BLaER1 (cell line): ENCODE results near the gene ANKRD27.

Source experiments
- H3K27ac ChIP-seq: shearing (Covaris generic); formaldehyde crosslinking; 2 replicates; pipeline ENCODE4 v1.8.1; 2022
- H3K27me3 ChIP-seq: shearing (Covaris generic); formaldehyde crosslinking; 2 replicates; pipeline ENCODE4 v1.8.1; 2022
- H3K36me3 ChIP-seq: shearing (Covaris generic); formaldehyde crosslinking; 2 replicates; pipeline ENCODE4 v1.8.1; 2022
- H3K4me1 ChIP-seq: shearing (Covaris generic); formaldehyde crosslinking; 2 replicates; pipeline ENCODE4 v1.8.1; 2022
- H3K4me2 ChIP-seq: shearing (Covaris generic); formaldehyde crosslinking; 2 replicates; pipeline ENCODE4 v1.8.1; 2022
- H3K4me3 ChIP-seq: shearing (Covaris generic); formaldehyde crosslinking; 2 replicates; pipeline ENCODE4 v1.8.1; 2022
- H3K9ac ChIP-seq: shearing (Covaris generic); formaldehyde crosslinking; 2 replicates; pipeline ENCODE4 v1.8.1; 2022
- H3K9me3 ChIP-seq: shearing (Covaris generic); formaldehyde crosslinking; 2 replicates; pipeline ENCODE4 v1.8.1; 2022
- H4K20me1 ChIP-seq: shearing (Covaris generic); formaldehyde crosslinking; 2 replicates; pipeline ENCODE4 v1.8.1; 2022
- Cebpa-rat ChIP-seq: shearing (Covaris generic); IDR thresholded peaks from 2 replicates; pipeline ENCODE4 v1.8.1; 2022

Gene ANKRD27

DNA sequence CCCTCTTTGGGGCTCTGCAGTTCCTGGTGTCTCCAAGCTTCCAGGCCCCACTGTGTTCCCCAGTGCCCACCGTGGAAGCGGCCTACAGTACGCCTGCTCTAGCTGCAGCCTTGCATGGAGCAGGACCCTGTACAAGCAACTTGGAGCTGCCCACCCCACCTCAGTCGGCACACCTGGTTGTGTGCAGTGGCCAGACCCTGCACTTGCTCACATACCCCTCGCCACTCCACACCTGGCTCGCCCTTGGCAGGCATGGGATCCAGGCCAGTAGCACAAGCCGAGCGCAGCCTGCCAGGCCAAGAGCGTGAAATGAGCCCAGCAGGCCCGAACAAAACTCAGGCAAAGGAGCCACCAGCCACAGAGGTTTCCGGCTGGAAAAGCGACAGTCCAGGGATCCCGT, 36.4 kb downstream of the ANKRD27 start:
- no peak overlapping the region for H3K9ac ChIP-seq
- peaks cover 98% of the 10 kb centered on the region for H3K36me3 ChIP-seq
- peaks cover 6% of the 10 kb centered on the region for H3K9me3 ChIP-seq
- no peaks in the 10 kb centered on the region for H3K4me1 ChIP-seq
- no peak for TF ChIP-seq Cebpa-rat
- H3K27me3 ChIP-seq = no peaks in the 10 kb centered on the region
- H4K20me1 ChIP-seq = peaks cover 13% of the 10 kb centered on the region; the same call in 1 of the 2 replicates
- H3K4me3 ChIP-seq = no peak overlapping the region
- H3K4me2 ChIP-seq = no peak overlapping the region
- H3K27ac ChIP-seq = no peak overlapping the region

- Histone ChIP-seq H4K20me1 (peaks cover 13% of the 10 kb centered on the region; the same call in 1 of the 2 replicates), H3K36me3 (peaks cover 98% of the 10 kb centered on the region), H3K4me2 (no peak overlapping the region), H3K9ac (no peak overlapping the region), H3K27ac (no peak overlapping the region), H3K4me3 (no peak overlapping the region), H3K4me1 (no peaks in the 10 kb centered on the region), H3K27me3 (no peaks in the 10 kb centered on the region), H3K9me3 (peaks cover 6% of the 10 kb centered on the region)
- TF ChIP-seq Cebpa-rat = no peak
These were observed 37.5 kb downstream of the ANKRD27 start for GRCh38 chr19:32637480-32637879.

- H3K27me3 ChIP-seq = no peaks in the 10 kb centered on the region
- H3K9me3 ChIP-seq = no peaks in the 10 kb centered on the region
- H3K4me2 ChIP-seq = no peak overlapping the region
- peaks cover 8% of the 10 kb centered on the region for H3K4me1 ChIP-seq
- no peak overlapping the region for H3K9ac ChIP-seq
- H4K20me1 ChIP-seq = peaks cover 28% of the 10 kb centered on the region
- no peak for TF ChIP-seq Cebpa-rat
- H3K4me3 ChIP-seq = no peak overlapping the region
- no peak overlapping the region for H3K27ac ChIP-seq
- H3K36me3 ChIP-seq = peaks cover 96% of the 10 kb centered on the region
These were observed 43.6 kb downstream of the ANKRD27 start for GRCh38 chr19:32631381-32631780.

- Histone ChIP-seq H3K27me3 (no peaks in the 10 kb centered on the region), H3K4me3 (no peak overlapping the region), H3K27ac (no peak overlapping the region), H3K9ac (no peak overlapping the region), H3K4me1 (peaks cover 15% of the 10 kb centered on the region), H4K20me1 (peaks cover 37% of the 10 kb centered on the region), H3K4me2 (no peak overlapping the region), H3K9me3 (no peaks in the 10 kb centered on the region), H3K36me3 (peaks cover 96% of the 10 kb centered on the region)
- no peak for TF ChIP-seq Cebpa-rat
These were observed 44.6 kb downstream of the ANKRD27 start for GRCh38 chr19:32630338-32630737.

DNA sequence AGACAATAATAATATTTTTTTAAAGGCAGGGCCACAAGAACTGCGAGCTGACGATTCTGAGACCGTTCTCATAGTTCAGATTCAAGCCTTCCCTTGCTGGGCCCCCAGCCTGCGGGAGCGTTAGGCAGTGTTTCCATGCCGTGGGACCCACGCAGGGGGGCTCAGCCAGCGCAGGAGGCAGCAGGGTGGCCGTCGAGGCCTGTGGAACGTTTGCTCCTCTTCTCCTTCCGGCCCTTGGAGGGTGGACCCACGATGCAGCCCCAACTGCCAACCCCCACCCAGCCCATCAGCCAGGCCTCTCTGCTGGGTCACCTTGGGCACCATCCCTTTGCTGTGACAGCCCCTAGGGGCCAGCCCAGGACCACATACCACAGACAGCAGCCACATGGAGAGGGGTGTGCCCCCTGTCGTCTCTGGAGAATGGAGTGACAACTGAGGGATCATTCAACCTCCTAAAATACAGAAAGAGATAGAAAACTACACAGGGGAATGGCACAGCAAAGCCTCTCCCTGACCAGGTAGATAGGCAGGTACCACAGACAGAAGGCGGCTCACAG, 47.2 kb downstream of the ANKRD27 start:
- Histone ChIP-seq H3K9me3 (no peaks in the 10 kb centered on the region), H3K36me3 (peaks cover 96% of the 10 kb centered on the region), H3K4me1 (peaks cover 15% of the 10 kb centered on the region), H3K9ac (no peak overlapping the region), H3K4me3 (no peak overlapping the region), H4K20me1 (peaks cover 39% of the 10 kb centered on the region), H3K27me3 (no peaks in the 10 kb centered on the region), H3K27ac (no peak overlapping the region), H3K4me2 (no peak overlapping the region)
- TF ChIP-seq Cebpa-rat = no peak

DNA sequence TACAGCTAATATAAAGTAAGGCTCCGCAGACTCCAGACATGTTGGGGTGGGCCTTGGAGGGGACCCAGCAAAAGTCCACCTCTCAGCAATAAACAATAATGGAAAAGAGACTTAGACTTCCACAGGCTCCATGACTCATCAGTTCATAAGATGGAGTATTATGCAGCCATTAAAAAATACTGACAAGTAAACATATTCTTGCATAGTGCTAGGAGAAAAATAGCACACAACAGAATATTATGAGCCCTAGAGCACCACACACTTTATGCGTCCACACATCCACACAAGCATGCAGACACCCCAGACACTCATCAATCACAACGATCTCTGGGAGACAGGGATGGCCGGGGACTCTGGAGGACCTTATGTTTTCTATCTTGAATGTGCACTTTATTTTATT, 48.0 kb downstream of the ANKRD27 start:
- no peak for TF ChIP-seq Cebpa-rat
- peaks cover 97% of the 10 kb centered on the region for H3K36me3 ChIP-seq
- no peaks in the 10 kb centered on the region for H3K27me3 ChIP-seq
- H3K9me3 ChIP-seq = no peaks in the 10 kb centered on the region
- no peak overlapping the region for H3K27ac ChIP-seq
- H4K20me1 ChIP-seq = peaks cover 45% of the 10 kb centered on the region
- H3K4me1 ChIP-seq = peaks cover 15% of the 10 kb centered on the region
- no peak overlapping the region for H3K9ac ChIP-seq
- peak overlapping the region; percentile 70 for H3K4me2 ChIP-seq
- no peak overlapping the region for H3K4me3 ChIP-seq

DNA sequence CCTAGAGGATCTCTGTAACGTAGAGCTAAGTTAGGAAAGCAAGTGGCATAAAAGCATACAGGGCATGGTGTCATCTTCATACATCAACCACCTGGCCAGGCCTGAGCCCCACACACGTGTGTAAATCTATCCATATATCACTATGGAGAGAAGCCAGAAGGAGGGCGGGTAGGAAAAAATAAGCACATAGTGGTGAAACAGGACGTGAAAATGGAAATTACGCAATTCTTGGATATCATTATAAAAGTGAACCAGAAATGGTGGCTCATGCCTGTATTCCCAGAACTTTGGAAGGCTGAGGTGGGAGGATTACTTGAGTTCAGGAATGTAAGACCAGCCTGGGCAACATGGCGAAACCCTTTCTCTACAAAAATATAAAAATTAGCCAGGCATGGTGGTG, 50.6 kb downstream of the ANKRD27 start:
- Histone ChIP-seq H3K9me3 (no peaks in the 10 kb centered on the region), H3K4me3 (no peak overlapping the region), H3K9ac (no peak overlapping the region), H3K36me3 (peaks cover 96% of the 10 kb centered on the region), H3K4me1 (peaks cover 15% of the 10 kb centered on the region), H3K4me2 (no peak overlapping the region), H4K20me1 (peaks cover 39% of the 10 kb centered on the region), H3K27me3 (no peaks in the 10 kb centered on the region), H3K27ac (no peak overlapping the region)
- peak; percentile 73 for TF ChIP-seq Cebpa-rat

DNA sequence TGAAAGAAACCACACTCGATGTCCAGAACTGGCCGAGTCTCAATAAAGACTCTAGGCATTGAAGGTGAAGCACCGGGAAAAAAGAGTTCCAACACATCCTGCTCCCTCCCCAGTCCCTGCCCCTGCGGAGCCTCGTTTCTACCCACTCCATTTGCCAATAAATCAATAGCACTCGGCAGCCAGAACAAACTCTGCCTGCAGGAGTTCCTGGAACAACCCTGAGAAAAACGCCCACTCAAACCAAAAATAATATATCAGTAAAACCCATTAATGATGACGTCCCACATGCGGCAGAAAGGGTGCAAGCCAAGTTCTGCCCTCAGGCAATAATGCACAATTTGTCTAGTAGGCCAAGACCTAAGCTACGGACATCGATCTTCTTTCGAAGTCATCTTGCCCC, 53.0 kb downstream of the ANKRD27 start:
- Histone ChIP-seq H3K36me3 (peaks cover 99% of the 10 kb centered on the region), H3K4me1 (peaks cover 13% of the 10 kb centered on the region), H3K9me3 (no peaks in the 10 kb centered on the region)

GRCh38 chr19:32619051-32619685, 55.8 kb downstream of the ANKRD27 start:
- Histone ChIP-seq H3K36me3 (peaks cover 99% of the 10 kb centered on the region), H3K9me3 (no peaks in the 10 kb centered on the region), H3K27me3 (no peaks in the 10 kb centered on the region), H3K9ac (no peak overlapping the region), H3K4me2 (no peak overlapping the region), H4K20me1 (peaks cover 12% of the 10 kb centered on the region; the same call in 1 of the 2 replicates), H3K4me3 (no peak overlapping the region), H3K27ac (no peak overlapping the region), H3K4me1 (no peaks in the 10 kb centered on the region)
- TF ChIP-seq Cebpa-rat = no peak

More for the DNA sequence above, 53.0 kb downstream of the ANKRD27 start:
- H3K27me3 ChIP-seq = no peaks in the 10 kb centered on the region
- peaks cover 24% of the 10 kb centered on the region for H4K20me1 ChIP-seq
- no peak overlapping the region for H3K27ac ChIP-seq
- H3K9ac ChIP-seq = no peak overlapping the region
- no peak overlapping the region for H3K4me2 ChIP-seq
- H3K4me3 ChIP-seq = no peak overlapping the region
- TF ChIP-seq Cebpa-rat = no peak

DNA sequence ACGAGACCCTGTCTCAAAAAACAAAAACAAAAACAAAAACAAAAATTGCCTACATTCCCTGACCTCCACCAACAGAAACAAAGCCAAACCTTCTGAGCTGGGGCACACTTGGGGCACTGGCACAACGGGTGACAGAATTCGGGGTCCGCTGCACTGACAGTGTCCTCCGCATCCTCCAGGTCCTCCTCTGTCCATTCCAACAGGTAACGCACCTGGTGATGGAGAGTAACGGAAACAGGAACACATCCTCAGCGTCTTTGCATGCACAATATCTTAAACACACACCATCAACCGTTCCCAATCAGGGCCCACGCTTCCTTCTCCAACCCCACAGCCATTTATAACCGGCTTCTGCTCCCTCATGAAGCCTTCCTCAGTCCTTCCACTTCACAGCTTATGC, 59.4 kb downstream of the ANKRD27 start:
- no peak overlapping the region for H3K9ac ChIP-seq
- H3K4me2 ChIP-seq = no peak overlapping the region
- TF ChIP-seq Cebpa-rat = no peak
- H3K36me3 ChIP-seq = peaks cover 100% of the 10 kb centered on the region
- H3K27me3 ChIP-seq = no peaks in the 10 kb centered on the region
- no peak overlapping the region for H3K27ac ChIP-seq
- H3K4me1 ChIP-seq = no peaks in the 10 kb centered on the region
- H4K20me1 ChIP-seq = 0 out of 2 replicates have a peak, but pooled peaks cover 4% of the 10 kb centered on the region
- no peak overlapping the region for H3K4me3 ChIP-seq
- 0 out of 2 replicates have a peak, but pooled peaks cover 4% of the 10 kb centered on the region for H3K9me3 ChIP-seq
